Activated CD8-positive, alpha-beta memory T cell treated with anti-CD3 and anti-CD28 coated beads, Interleukin-2, amount 50 U/mL, for 1 hour (primary cell): ENCODE measurements around the gene CD6.

Source experiments
- DNase-seq: peaks from one replicate; pipeline ENCODE4 v3.0.0-alpha.2; 2020; ENCODE audit errors: extremely low read depth

Gene CD6

DNA sequence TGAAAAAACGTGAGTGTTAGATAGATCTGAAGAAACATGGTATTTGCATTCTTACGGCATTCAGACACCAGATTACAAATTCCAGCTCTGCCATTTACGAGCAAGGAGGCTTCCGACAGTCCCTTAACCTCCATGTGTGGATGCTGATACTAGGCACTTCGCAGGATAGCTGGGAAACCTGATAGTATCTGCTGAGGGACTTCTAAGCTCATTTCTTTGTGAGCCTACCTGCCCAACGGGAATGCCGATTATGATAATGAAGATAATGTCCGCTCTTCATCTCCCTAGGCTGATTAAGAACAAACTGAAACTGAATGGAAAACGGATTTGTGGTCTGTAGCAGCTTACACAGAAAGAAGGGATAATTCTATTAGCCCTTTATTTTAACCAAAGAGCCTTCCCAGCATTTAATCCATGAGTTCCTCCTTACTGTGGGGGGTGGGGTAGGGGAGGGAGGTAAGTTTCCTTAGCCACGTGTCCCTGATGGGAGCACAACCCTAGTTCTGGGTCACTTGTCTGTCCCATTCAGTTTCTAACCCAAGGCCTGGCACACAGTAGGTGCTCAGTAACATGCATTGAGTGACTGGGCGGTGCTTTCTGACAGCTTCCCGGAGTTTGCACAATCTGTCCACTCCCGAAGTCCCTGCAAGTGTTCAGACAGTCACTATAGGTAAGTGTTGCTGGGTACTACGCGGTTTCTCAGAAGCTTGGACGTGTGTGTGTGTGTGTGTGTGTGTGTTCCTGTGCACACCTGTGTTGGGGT lies 39.2 kb downstream of the CD6 start:
- DNase-seq = no peak

DNA sequence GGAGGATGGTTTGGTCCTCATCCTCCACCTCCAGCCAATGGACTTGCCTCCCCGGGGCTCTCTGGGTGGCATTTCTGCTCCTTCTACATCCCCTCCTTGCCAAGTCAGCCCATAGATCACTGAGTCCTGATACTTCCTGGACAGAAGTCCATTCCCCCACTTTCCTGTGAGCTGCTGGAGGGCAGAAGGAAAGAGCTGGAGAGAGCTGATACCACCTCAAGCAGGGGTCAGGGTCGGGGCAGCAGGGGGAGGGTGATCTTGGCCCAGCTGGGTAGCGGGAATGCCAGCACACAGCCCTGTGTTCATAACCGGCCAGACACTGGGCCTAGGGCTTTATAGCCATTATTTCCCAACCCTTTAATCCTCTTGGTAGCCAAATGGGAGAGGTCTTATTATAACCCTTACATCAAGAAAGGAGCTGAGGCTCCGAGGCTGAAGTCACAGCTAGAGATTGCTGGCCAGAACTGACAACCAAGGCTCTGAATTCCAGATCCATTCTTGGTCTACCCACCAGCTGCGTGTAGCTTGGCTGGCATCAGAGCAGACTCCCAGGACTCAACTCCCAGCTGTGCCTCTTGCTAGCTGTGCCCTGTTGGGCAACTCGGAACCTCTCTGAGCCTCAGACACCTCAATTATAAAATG lies 39.9 kb downstream of the CD6 start:
- no peak for DNase-seq

DNA sequence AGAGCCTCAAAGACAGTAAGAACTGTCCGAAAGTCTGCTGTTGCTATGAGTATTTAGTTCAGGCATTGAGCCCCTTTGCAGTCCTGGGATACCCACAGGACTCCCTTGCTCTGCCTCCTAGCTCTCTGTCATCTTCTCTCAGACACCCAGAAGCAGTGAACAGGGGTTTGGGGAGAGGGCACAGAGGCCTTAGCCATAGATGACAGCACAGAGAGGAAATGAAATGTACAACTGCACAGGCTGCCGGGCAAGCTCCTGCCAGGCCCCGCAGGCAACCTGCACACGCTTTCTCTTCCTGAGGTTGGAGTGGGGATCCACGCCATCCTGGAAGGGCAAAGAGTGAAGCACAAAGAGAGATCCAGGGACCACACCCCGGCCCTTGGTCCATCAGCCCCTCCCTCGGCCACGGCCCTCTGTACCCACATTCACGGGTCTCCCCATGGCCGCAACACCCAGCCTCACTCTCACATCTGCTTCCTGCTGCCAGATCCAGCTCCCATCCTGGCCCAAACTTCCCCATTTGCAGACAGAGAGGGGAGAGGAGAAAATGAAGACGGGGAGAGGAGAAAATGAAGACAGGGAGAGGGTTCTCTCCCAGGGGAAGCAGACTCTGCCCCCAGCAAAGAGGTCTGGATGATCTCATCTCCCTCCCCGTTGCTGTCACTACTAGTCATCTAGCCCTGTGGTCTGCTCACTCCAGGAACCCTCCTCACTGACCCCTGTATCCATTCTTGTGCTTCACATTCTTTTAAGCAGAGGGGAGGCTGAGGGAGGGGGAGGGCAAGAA lies 40.7 kb downstream of the CD6 start:
- DNase-seq = no peak

DNA sequence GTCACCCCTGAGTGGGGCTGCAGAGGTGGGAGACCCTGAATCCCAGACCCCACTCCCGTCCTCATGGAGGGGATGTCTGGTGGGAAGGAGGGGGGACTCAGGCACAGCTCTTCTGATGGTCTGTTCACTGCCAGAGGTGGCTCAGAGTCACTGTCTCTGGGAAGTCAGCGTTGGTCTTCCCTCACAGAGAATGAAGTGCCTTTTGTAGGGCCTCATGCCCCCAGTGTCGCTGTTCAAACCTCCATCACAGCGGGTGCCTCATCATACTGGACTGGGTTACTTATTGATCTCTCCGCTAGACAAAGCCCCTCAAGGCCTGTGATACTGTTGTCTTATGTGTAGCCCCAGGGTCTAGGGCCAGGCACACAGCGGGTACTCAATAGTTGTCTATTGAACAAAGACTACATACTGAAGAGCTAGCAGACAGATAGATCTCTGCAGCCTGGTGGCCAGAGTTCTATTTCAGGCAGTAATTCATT lies 41.3 kb downstream of the CD6 start:
- DNase-seq = no peak

DNA sequence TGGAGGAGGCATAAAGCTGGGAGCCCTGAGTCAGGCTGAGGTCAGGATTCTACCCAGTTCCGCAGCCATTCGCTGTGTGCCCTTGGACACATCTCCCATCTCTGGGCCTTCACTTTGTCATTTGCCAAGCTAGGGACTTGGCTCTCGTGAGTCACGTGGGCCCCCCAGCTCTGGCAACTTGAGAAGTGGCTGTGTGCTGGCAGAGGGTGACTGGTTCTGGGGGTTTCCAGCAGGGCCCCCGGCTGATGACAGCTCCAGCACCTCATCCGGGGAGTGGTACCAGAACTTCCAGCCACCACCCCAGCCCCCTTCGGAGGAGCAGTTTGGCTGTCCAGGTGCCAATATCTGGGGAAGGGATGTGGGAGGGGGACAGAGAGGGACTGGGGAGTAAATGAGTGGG lies 46.6 kb downstream of the CD6 start:
- no peak for DNase-seq

DNA sequence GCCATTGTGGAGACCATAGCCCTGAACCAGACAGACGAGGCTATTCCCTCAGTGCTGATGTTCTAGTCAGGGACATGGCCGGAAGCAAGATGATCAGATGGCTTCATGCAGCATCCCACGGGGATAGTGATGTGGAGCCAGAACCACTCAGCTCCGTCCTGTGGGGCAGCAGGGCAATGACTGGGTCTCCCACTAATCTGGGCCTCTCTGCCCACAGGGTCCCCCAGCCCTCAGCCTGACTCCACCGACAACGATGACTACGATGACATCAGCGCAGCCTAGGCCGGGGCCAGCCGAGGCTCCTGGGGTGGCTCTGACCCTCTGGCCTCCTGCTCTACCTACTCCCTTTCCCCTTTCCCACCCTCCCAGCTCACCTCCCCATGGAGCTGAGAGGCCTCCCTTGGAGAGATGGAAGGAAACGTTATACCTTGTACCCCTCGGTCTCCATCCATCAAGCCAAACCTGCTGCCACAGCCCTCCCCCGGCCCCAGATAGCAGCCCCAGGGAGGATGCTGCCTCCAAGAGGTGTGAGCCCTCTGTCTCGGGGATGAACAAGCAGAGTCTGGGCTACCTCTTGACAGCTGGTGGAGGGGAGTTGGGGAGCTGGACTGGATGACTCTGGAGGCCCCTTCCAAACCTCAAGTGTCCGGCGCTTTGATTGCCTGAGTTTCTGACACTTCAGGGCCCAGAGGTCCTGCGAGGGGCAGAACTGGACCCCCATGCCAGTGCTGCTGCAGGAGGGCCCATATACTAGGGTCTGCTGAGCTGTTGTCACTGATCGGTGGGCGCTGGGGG lies 47.8 kb downstream of the CD6 start:
- no peak for DNase-seq

DNA sequence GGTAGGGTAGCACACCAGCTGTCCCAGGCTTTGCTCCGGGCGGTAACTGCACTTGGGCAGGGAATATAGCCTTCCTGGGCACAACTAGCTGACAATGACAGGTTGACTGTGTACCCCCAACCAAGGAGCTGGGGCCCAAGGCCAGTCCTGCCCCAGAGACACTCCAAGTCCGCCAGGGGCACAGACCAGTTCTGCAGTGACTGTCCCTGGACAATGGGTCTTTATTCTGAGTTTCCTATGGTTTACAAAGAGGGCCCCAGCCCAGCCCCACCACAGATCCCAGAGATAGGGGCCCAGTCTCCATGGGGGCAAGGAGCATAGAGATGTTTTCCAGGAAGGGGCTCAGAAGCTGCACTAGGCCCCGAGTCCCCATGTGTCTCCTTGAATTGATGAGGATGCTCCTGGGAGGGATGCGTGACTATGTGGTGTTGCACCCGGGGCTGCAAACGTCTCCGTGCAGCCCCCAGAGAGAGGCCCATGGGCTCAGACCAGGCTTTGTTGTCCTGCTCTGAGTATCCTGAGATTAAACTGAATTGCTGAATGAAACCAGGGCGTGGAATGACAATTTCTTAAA lies 48.4 kb downstream of the CD6 start:
- DNase-seq = no peak

DNA sequence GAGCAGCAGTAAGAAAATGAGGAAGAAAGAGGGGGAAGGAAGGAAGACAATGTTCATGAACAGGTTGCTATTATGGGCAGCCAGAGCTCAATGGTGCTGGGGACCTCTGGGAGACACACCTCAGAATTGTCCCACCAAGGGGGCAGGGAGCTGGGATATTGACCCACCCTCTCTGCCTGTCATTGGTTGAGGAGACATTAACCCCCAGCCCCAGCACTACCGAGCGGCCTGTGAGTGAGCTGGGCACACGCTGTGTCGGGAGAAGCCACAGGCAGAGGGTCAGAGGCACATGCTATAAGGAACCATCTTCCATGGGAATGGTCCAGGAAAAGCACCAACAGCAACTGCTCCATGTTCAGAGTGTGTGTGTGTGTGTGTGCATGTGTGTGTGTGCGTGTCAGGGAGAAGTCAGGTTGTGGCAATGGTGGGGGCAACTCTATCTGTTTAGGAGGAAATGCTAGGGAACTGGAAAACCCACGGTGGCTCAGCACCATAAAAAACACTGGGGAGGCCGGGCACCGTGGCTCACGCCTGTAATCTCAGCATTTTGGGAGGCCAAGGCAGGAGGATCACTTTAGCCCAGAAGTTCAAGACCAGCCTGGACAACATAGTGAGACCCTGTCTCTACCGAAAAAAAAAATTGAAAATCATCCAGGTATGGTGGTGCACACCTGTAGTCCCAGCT lies 49.2 kb downstream of the CD6 start:
- no peak for DNase-seq

DNA sequence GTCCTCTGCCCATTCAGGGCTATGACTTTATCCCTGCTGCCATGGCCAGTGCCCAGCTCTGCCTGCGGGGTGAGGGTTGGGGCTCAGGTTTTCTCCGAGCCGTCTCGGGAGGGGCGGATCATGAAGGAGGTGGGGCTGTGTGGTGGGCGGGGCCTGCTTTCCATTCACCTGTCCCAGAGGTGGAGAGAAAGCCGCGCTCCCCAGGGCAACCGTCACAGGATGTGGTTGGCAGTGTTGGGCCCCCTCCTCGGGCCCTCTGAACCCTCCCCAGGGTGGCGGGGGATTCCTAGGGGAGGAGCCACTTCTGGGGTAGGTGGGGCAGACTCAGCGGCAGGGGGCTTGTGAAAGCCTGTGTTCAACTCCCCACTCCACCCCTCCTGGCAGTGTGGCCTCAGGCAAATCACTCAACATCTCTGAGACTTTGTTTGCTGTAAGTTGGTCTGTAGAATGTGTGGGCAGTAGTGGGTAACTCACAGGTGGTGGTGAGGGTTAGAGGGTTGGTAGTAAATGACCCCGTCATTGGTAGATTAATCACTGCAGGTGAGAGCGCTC lies 50.3 kb downstream of the CD6 start:
- DNase-seq = peak; percentile 81

DNA sequence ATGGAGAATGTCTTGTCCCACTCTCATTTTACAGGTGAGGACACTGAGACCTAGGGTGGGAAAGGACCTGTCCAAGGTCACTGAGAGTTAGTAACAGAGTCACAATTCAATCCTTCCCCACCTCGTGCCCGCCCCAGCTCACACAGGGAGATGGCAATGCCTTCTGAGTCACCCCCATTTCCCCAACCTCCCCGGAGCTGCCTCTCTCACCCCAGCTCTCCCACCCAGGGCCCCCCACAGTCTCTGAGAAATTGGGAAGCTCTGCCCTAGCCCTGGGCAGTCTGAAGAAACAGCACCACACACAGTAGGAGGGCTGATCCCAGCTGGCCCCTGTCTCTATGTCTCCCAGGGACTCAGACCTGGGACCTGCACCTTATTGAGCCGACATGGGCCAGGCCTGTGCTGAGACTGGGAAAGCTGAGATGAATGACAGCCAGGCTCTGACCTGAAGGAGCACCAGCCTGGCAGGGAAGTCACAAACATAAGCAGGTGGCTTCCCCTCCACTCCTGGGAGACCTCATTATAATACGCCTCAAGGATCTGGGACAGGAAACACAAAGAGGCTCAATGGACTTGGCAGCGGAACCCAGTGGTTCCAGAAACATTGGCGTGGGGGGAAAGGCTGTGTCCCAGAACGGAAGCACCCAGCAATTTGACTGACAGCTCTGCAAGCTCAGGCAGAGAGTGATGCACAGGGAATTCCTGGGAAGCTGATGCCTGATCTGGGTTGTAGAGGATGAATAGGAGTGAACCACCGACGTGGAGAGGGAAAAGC lies 51.0 kb downstream of the CD6 start:
- DNase-seq = no peak

DNA sequence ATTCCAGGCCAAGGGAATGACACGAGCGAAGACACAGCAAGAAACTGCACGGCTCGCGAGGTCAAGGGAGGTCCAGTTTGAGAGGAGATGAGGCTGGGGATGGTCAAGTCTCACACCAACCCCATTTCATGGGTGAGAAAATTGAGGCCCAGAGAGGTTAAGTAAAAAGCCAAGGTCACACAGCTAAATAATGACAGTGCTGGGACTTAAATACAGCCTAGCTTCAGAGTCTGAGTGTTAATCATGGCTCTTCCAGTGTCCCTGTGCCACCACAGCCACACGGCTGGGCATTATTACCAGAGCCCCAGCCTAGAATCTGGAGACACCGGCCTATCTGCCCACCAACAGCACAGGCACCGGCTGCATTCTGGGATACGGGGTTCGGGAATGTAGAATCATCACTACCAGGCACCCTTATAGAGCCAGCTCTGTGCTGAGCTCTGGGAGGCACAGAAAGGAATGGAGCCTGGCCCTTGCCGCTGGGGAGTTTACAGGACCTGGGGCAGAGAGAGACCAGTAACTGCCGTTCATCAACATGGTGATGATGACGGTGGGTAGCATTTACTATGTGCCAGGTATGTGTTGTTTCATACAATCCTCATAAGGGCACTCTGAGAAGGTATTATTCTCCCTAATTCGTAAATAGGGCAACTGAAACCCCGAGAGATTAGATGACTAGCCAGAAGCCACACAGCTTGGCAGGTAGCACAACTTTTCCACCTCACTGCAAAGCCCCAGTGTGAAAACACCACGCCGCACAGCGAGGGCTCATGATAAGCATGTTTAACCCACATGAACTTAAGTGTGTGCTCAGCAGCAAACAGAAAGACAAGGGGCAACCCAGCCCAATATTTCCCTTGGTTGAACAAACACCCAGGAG lies 51.8 kb downstream of the CD6 start:
- peak; percentile 65 for DNase-seq

DNA sequence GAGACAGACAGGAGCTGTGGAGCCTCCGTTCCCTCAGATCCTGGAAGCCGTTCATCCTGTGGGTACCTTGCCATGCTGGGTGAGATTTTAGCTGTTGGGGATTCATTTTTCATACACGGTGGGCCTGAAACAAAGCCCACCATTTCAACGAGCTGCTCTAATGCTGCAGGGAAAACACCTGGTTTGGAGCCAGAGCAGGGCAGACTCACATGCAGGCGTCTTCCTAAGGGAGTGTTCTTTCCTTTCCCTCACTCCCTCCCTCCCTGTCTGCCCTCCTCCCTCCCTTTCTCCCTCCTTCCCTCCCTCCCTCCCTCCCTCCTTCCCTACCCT lies 52.5 kb downstream of the CD6 start:
- DNase-seq = no peak

DNA sequence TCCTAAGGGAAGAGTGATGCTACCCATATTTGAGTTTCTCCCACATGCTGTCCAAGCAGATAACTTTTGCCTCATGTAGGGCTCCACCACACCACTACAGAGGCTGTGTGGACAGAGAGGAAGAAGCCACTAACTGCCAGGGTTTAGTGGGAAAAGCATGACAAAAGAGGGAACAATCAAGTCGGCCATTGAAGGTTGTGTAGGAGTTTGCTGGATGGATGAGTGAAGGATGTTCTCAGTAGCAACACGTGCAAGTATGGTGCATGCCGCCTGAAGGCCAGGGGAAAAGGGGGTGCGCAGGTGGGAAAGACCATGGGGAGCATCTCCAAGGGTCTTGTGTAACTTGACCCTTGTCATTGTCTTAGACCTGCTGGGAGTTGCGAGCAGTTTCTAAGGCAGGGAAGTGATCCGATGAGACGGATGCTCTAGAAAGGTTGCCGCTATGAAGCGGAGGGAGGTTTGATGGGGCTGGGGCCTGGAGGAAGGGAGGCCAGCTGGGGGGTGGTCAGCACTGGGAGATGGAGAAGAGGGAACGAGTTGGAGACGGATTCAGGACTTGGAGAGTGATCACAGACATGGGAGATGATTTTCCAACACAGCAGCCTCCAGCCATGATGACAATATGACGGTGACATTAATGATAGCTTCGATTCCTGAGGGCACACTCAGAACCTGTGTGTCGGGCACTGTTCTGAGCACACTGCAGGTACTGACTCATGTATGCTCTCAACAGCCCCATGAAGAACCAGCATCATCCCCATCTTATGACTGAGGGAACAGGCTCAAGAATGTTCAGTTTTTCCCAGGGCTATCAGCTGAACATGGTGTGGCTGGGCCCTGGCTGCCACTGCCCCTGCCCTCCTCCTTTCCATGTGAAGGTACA lies 53.7 kb downstream of the CD6 start:
- DNase-seq = no peak

DNA sequence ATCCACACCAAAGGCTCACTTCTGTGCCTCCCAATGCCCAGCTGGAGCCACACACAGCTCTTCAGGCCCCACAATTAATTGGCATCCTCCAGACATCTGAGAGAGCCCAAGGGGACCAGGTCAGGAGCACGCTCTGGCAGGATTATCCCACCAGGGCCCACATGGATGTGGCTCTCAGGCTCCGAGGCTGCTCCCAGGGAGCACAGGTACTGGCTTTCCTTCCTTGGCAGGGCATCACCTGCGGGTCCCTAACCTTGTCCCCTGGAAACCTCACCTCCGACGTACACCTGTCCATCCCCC lies 54.3 kb downstream of the CD6 start:
- no peak for DNase-seq

DNA sequence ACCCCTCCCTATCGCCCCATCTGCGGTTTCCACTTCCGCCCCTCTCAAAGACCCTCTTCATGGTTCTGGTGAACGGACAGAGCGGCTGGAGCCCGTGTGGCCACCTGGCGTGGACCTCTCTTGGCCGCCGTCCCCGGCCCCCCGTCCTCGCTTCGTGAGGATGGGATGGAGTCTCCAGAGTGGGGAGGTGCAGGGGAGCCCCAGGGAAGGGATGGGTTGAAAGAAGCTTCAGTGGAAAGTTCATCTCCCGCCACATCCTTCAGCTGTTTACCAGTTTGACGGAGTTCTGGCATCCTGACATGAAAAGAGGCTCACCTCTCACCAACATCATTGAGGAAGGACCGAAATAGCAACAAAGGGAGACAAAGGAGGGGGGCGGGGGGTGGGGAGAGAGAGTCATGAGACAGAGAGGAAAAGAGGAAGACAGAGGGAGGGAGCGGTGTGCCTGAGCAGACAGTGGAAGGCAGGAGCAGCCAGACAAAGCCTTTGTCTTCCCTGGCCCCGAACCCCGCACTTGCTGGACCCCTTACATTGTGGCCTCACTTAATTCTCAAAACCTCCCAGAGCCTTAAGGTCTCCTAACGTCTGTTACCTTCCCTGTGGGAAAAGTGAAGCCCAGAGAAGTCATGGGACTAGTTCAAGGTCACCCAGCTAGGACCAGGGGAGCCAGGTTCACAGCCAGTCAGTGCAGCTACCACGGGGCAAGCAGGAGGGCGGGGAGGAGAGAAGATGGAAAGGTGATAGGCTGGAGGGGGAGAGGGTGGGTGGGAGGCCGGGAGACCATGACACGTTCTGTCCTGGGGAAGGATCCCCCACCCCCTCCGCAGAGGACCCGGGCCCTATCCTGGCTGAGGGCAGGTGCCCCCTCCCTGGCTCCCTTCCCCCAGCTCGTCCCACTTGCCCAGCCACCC lies 54.9 kb downstream of the CD6 start:
- DNase-seq = no peak

DNA sequence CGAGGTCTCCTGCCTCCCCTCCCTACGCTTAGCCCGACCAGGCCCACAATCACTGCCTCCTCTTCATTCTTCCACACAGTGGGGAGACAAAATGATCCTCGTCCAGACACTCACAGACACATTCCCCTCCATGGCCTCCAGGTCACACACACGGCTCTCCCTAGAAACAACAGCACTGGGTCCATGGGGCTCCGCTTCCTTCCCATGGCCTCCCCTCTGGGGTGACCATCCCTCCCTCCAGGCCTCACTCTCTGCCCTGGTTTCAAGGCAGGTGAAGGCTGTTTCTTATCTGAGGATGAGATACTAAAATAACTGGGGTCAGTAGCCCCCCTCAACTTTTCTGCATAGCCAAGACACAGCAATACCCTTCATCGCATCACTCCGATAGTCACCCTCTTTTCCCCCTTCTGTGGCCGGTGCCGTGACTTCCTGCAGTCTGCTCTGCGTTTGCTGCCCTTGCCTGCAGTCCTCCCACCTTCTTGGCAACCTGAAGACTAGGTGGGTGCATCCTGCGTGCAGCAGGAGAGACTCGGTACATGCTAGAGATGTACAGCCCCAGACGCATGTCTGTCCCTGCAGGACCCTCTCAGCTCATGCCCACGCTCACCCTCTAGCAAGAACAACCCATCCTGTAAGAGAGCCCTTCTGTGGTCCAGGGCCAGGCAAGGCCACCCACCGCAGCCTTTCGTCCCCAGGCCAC lies 55.8 kb downstream of the CD6 start:
- DNase-seq = no peak
